H1 (cell line): Measurements from ENCODE around the gene PACS1. TPM values are rescaled to one million over a fixed set of nuclear protein-coding genes. Genes with fewer than 3 reads are reported as not detected.

Experiments
- CTCF ChIA-PET: fragments of 300-600 bp; sonication (Branson Sonifier 250); formaldehyde crosslinking; loops from one replicate; lab custom pipeline; 2021; ENCODE audit not compliant: partially characterized antibody; lab: Charles Lee
- POLR2A ChIA-PET: fragments of 300-600 bp; sonication (Branson Sonifier 250); formaldehyde crosslinking; loops from one replicate; lab custom pipeline; 2021; ENCODE audit warnings: inconsistent platforms; ENCODE audit not compliant: partially characterized antibody; lab: Charles Lee
- DNase-seq, 2 experiments: peaks; one replicate each; pipeline versions ENCODE4 v3.0.0 to v3.0.0-alpha.2; 2010 to 2022; ENCODE audit warnings: low spot score in 2 of 2, low read depth in 1 of 2, mixed read lengths in 1 of 2
- FAIRE-seq: peaks from 2 replicates; lab custom pipeline; 2011; peaks lifted over from hg19 to GRCh38; lab: Jason Lieb, UNC
- H2AFZ ChIP-seq: 2 replicates; pipeline ENCODE4 v1.8.1; 2012; ENCODE audit warnings: low read length, inconsistent platforms
- H2AK5ac ChIP-seq: 2 replicates; pipeline ENCODE4 v1.6.1; 2013; ENCODE audit warnings: low read depth, low read length
- H2BK120ac ChIP-seq: replicated peaks from 2 replicates; pipeline ENCODE3; 2013; ENCODE audit warnings: low read depth, low read length, inconsistent platforms
- H2BK12ac ChIP-seq: 2 replicates; pipeline ENCODE4 v1.6.1; 2013; ENCODE audit warnings: low read depth, low read length
- H2BK15ac ChIP-seq: 2 replicates; pipeline ENCODE4 v1.6.1; 2013; ENCODE audit warnings: low read length
- H2BK20ac ChIP-seq: 2 replicates; pipeline ENCODE4 v1.6.1; 2013; ENCODE audit warnings: low read length
- H2BK5ac ChIP-seq: 2 replicates; pipeline ENCODE4 v1.6.1; 2013; ENCODE audit warnings: low read depth, low read length
- H3K14ac ChIP-seq: 2 replicates; pipeline ENCODE4 v1.6.1; 2013; ENCODE audit warnings: inconsistent platforms; ENCODE audit not compliant: insufficient read length
- H3K18ac ChIP-seq: 2 replicates; pipeline ENCODE4 v1.6.1; 2013; ENCODE audit warnings: low read length; ENCODE audit errors: extremely low read depth
- H3K23ac ChIP-seq: 2 replicates; pipeline ENCODE4 v1.6.1; 2013; ENCODE audit warnings: inconsistent platforms; ENCODE audit not compliant: insufficient read length
- H3K23me2 ChIP-seq: 2 replicates; pipeline ENCODE4 v1.6.1; 2013; ENCODE audit warnings: low read depth, low read length
- H3K27ac ChIP-seq: 2 replicates; pipeline ENCODE4 v1.6.1; 2011; ENCODE audit warnings: low read depth, low read length, inconsistent platforms
- H3K27me3 ChIP-seq, 4 experiments: replicated peaks in 1 of 4; 1 replicate in 1 of 4; 2 replicates in 3 of 4; pipeline versions ENCODE4 v1.6.1 to v1.8.1; 2011 to 2013; ENCODE audit warnings: low read length in 3 of 4, mild to moderate bottlenecking in 3 of 4, inconsistent platforms in 2 of 4, mixed read lengths in 2 of 4, moderate library complexity in 1 of 4; ENCODE audit not compliant: control insufficient read depth in 3 of 4, insufficient read depth in 3 of 4; ENCODE audit errors: extremely low read depth in 1 of 4
- H3K36me3 ChIP-seq, 4 experiments: 2 replicates each; pipeline versions ENCODE4 v1.6.1 to v1.8.1; 2011 to 2013; ENCODE audit warnings: mild to moderate bottlenecking in 4 of 4, low read length in 3 of 4, moderate library complexity in 2 of 4, control low read depth in 1 of 4, inconsistent platforms in 1 of 4; ENCODE audit not compliant: insufficient read depth in 4 of 4, control insufficient read depth in 2 of 4
- H3K4ac ChIP-seq: replicated peaks from 2 replicates; pipeline ENCODE3; 2013; ENCODE audit warnings: low read length, low read depth, mixed read lengths, inconsistent platforms; ENCODE audit not compliant: insufficient read length
- H3K4me1 ChIP-seq, 4 experiments: replicated peaks in 1 of 4; 1 replicate in 1 of 4; 2 replicates in 3 of 4; pipeline versions ENCODE4 v1.6.1 to v1.8.1; 2011 to 2013; ENCODE audit warnings: low read length in 3 of 4, inconsistent platforms in 2 of 4, mixed read lengths in 1 of 4; ENCODE audit not compliant: insufficient read depth in 4 of 4, control insufficient read depth in 3 of 4
- H3K4me2 ChIP-seq, 2 experiments: 2 replicates each; pipeline versions ENCODE4 v1.6.1 to v1.8.1; 2011 to 2013; ENCODE audit warnings: low read depth in 2 of 2, low read length in 2 of 2, control low read depth in 1 of 2, inconsistent platforms in 1 of 2, mild to moderate bottlenecking in 1 of 2; ENCODE audit not compliant: insufficient read depth in 1 of 2
- H3K4me3 ChIP-seq, 4 experiments: fragments of 200-600, 300-600 bp in 1 of 4; sonication (generic), shearing (Covaris generic), sonication (Bioruptor Twin) in 1 of 4; 2 replicates each; pipeline versions ENCODE4 v1.5.1 to v1.8.1; 2011 to 2016; ENCODE audit warnings: low read length in 4 of 4, low read depth in 3 of 4, control low read depth in 2 of 4, inconsistent platforms in 2 of 4, mild to moderate bottlenecking in 2 of 4, mixed read lengths in 1 of 4, moderate library complexity in 1 of 4; ENCODE audit not compliant: insufficient read depth in 2 of 4; ENCODE audit errors: extremely low read depth in 1 of 4
- H3K56ac ChIP-seq: replicated peaks from 2 replicates; pipeline ENCODE3; 2013; ENCODE audit warnings: low read depth, mild to moderate bottlenecking, mixed read lengths, low read length, inconsistent platforms; ENCODE audit not compliant: insufficient read length
- H3K79me1 ChIP-seq: 2 replicates; pipeline ENCODE4 v1.6.1; 2013; ENCODE audit warnings: low read depth, low read length, control low read depth
- H3K79me2 ChIP-seq, 2 experiments: 2 replicates each; pipeline versions ENCODE4 v1.6.1 to v1.8.1; 2012 to 2013; ENCODE audit warnings: low read length in 2 of 2, mild to moderate bottlenecking in 2 of 2, inconsistent platforms in 1 of 2; ENCODE audit not compliant: insufficient read depth in 2 of 2, control insufficient read depth in 1 of 2
- H3K9ac ChIP-seq, 4 experiments: replicated peaks in 1 of 4; 1 replicate in 1 of 4; 2 replicates in 3 of 4; pipeline versions ENCODE4 v1.6.1 to v1.8.1; 2011 to 2013; ENCODE audit warnings: low read depth in 3 of 4, low read length in 3 of 4, control low read depth in 2 of 4, mild to moderate bottlenecking in 2 of 4, moderate library complexity in 2 of 4, inconsistent platforms in 1 of 4; ENCODE audit errors: extremely low read depth in 1 of 4
- H3K9me3 ChIP-seq, 2 experiments: 2 replicates each; pipeline versions ENCODE4 v1.6.1 to v1.8.1; 2012 to 2013; ENCODE audit warnings: mild to moderate bottlenecking in 2 of 2, moderate library complexity in 2 of 2, control low read depth in 1 of 2, inconsistent platforms in 1 of 2, low read depth in 1 of 2, low read length in 1 of 2, mixed read lengths in 1 of 2; ENCODE audit not compliant: insufficient read depth in 2 of 2
- H4K20me1 ChIP-seq, 2 experiments: replicated peaks in 1 of 2; 2 replicates each; pipeline versions ENCODE3 to v1.8.1; 2011 to 2013; ENCODE audit warnings: inconsistent platforms in 2 of 2, low read length in 2 of 2, mild to moderate bottlenecking in 1 of 2; ENCODE audit not compliant: insufficient read depth in 2 of 2, control insufficient read depth in 1 of 2
- H4K5ac ChIP-seq: 2 replicates; pipeline ENCODE4 v1.6.1; 2013; ENCODE audit warnings: low read length, low read depth, mixed read lengths, inconsistent platforms; ENCODE audit not compliant: insufficient read length
- H4K8ac ChIP-seq: 2 replicates; pipeline ENCODE4 v1.8.0; 2013; ENCODE audit warnings: mild to moderate bottlenecking, moderate library complexity, low read length, inconsistent platforms; ENCODE audit not compliant: insufficient read depth; ENCODE audit errors: extremely low read depth
- H4K91ac ChIP-seq: replicated peaks from 2 replicates; pipeline ENCODE3; 2013; ENCODE audit warnings: low read length, mixed read lengths, inconsistent platforms; ENCODE audit not compliant: insufficient read length
- E2F6 ChIP-seq: IDR thresholded peaks from 2 replicates; pipeline ENCODE4 v1.6.1; 2012; ENCODE audit warnings: inconsistent platforms
- GTF2F1 ChIP-seq: IDR thresholded peaks from 2 replicates; pipeline ENCODE4 v1.6.1; 2012; ENCODE audit warnings: low read depth, low read length, improper control_type of control experiment, borderline replicate concordance
- SP4 ChIP-seq: IDR thresholded peaks from 2 replicates; pipeline ENCODE4 v1.6.1; 2012; ENCODE audit warnings: low read length, inconsistent platforms
- YY1 ChIP-seq: IDR thresholded peaks from 2 replicates; pipeline ENCODE4 v1.6.1; 2011; ENCODE audit warnings: low read depth, mild to moderate bottlenecking, low read length
- WGBS, 2 experiments: shearing (Covaris generic) in 1 of 2; methylation state at CpG; one replicate each; pipeline versions ENCODE4 v1.1.6 to v1.1.7; 2013 to 2015; ENCODE audit warnings: low lambda C conversion rate in 2 of 2, mixed read lengths in 2 of 2, inconsistent platforms in 1 of 2, low coverage in 1 of 2, missing lambda C conversion rate in 1 of 2; ENCODE audit not compliant: insufficient replicate concordance in 2 of 2, insufficient coverage in 1 of 2, insufficient read length in 1 of 2; ENCODE audit errors: extremely low coverage in 1 of 2, missing lambda C conversion rate in 1 of 2; 5-methylcytosine and 5-hydroxymethylcytosine counted together
- polyA plus RNA-seq, 7 experiments: library from polyadenylated mRNA; depleted of rRNA in 3 of 7; stranded (reverse) in 5 of 7; unstranded in 2 of 7; fragments of >200 nt in 5 of 7; fragments of 200-250 nt in 2 of 7; gene quantifications; 1 replicate in 5 of 7; 2 replicates in 1 of 7; 4 replicates in 1 of 7; pipeline versions ENCODE4 v1.2.1 to v1.2.3, GENCODE V29; 2011 to 2013; ENCODE audit warnings: missing spikeins in 2 of 7, mixed read lengths in 2 of 7
- total RNA-seq: library from RNA; stranded (reverse); fragmentation: NEBNext Ultra II Directional; extraction: Animal tissue kit (Norgen Biotek cat#: 25700); gene quantifications from 2 replicates; pipeline ENCODE4 v1.2.1, GENCODE V29; 2021
- TF ChIP-seq, protein P1 (sequence below): IDR thresholded peaks from 2 replicates; pipeline ENCODE4 v1.6.1; 2011; ENCODE audit warnings: low read length, improper control_type of control experiment

PACS1 gene
- total and polyA plus RNA-seq, 2 of the 8 experiments (the other 6 are each of a cell fraction or from before 2014, with no cell fraction given), result 11.5 to 36.0 TPM

DNA sequence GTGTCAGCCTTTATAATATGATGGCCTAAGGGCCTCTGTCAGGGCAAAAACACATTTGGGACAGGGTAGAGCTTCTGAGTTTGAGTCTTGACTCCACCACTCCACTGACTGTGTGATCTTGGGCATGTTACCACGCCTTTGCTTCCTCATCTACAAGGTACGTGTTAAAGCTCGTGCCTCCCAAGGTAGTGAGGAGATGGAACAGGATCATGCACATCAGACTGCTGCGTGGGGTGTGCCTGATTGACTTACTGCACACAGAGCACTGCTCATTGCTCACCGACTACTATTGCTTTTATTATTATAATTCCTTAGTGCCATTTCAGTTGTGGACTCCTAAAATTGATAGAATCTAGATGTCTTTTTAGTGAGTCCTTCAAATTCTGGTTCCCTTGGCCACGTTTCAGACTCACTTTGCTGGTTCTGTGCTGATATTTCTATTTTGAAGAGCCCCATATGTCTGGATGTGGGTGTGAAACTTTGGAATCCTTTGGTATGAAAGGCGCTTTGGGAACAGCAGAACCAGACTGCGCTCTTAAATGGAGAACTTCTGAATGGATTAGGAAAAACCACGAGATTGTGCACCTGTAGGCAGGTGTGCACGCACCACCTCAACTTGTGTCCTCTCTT, 154.3 kb downstream of the PACS1 start:
- no peak for TF ChIP-seq YY1
- TF ChIP-seq GTF2F1, result no peak
- no peak for TF ChIP-seq E2F6
- TF ChIP-seq, protein P1, sequence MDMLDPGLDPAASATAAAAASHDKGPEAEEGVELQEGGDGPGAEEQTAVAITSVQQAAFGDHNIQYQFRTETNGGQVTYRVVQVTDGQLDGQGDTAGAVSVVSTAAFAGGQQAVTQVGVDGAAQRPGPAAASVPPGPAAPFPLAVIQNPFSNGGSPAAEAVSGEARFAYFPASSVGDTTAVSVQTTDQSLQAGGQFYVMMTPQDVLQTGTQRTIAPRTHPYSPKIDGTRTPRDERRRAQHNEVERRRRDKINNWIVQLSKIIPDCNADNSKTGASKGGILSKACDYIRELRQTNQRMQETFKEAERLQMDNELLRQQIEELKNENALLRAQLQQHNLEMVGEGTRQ, result no peak
- TF ChIP-seq SP4, result no peak
- no peak overlapping the region for H3K4me3 ChIP-seq
- no peaks in the 10 kb centered on the region for H3K79me1 ChIP-seq
- H3K9me3 ChIP-seq, result no peaks in the 10 kb centered on the region
- DNase-seq (no peak), FAIRE-seq (no peak)
- no peaks in the 10 kb centered on the region for H3K27me3 ChIP-seq
- no peaks in the 10 kb centered on the region for H3K23me2 ChIP-seq
- no peak overlapping the region for H4K91ac ChIP-seq
- no peak overlapping the region for H4K5ac ChIP-seq
- no peak overlapping the region for H3K4ac ChIP-seq
- no peak overlapping the region for H3K27ac ChIP-seq
- no peak overlapping the region for H3K9ac ChIP-seq
- no peak overlapping the region for H2BK20ac ChIP-seq
- no peak overlapping the region for H2BK5ac ChIP-seq
- H4K20me1 ChIP-seq, result peaks cover 1% of the 10 kb centered on the region in 2 experiments
- CTCF ChIA-PET, result interaction anchor here (0.5 to 10.1 kb wide), 9 partner anchors 12 to 1037 kb away, joined by 3 to 123 read pairs (median 4); partner anchors contain the start of gene YIF1A
- no peak overlapping the region for H2BK15ac ChIP-seq
- H3K4me2 ChIP-seq, result no peak overlapping the region
- no peak overlapping the region for H3K23ac ChIP-seq
- WGBS, 2 experiments, result 87% methylated on average over 10 of the region's 10 CpGs; no CpG with 5 or more reads in 1 of the 2 experiments
- no peak overlapping the region for H2AFZ ChIP-seq
- H3K14ac ChIP-seq, result no peak overlapping the region
- no peak overlapping the region for H2BK12ac ChIP-seq
- no peak overlapping the region for H4K8ac ChIP-seq
- no peak overlapping the region for H3K18ac ChIP-seq
- H3K4me1 ChIP-seq, result peaks cover 0 to 2% (median 0%) of the 10 kb centered on the region in 4 experiments; a peak in 4 of 7 replicates
- POLR2A ChIA-PET, result interaction anchor here (2.3 kb wide), 1 partner anchor 14 kb away, joined by 10 read pairs; no protein-coding TSS in a partner anchor
- H3K36me3 ChIP-seq, result no peaks in the 10 kb centered on the region; a peak in 1 of 8 replicates
- H3K79me2 ChIP-seq, result no peaks in the 10 kb centered on the region
- H2BK120ac ChIP-seq, result no peak overlapping the region
- H2AK5ac ChIP-seq, result no peak overlapping the region
- no peak overlapping the region for H3K56ac ChIP-seq
